Smooth muscle cell (in vitro differentiated cells): ENCODE results near the gene PPCDC. TPM values are rescaled to one million over a fixed set of nuclear protein-coding genes. Genes with fewer than 3 reads are reported as not detected.

ENCODE experiments used
- DNase-seq: peaks from one replicate; lab custom pipeline; 2025; ENCODE audit not compliant: unreplicated experiment; lab: John Stamatoyannopoulos, UW
- H2AFZ ChIP-seq: fragments of 200-600 bp; sonication (generic); 2 replicates; pipeline ENCODE4 v1.6.0; 2016; ENCODE audit warnings: antibody characterized with exemption, low read depth, mild to moderate bottlenecking
- H3F3A ChIP-seq: fragments of 200-600 bp; sonication (generic); 2 replicates; pipeline ENCODE4 v1.6.0; 2017; ENCODE audit warnings: antibody characterized with exemption, low read depth
- H3K27ac ChIP-seq: fragments of 200-600 bp; sonication (generic); 2 replicates; pipeline ENCODE4 v1.5.1; 2016; ENCODE audit warnings: low read depth, mild to moderate bottlenecking
- H3K27me3 ChIP-seq: fragments of 200-600 bp; sonication (generic); 2 replicates; pipeline ENCODE4 v1.6.1; 2016; ENCODE audit warnings: low read depth, mild to moderate bottlenecking
- H3K36me3 ChIP-seq: fragments of 200-600 bp; sonication (generic); 2 replicates; pipeline ENCODE4 v1.5.1; 2016; ENCODE audit warnings: low read depth
- H3K4me1 ChIP-seq: fragments of 200-600 bp; sonication (generic); 2 replicates; pipeline ENCODE4 v1.5.1; 2016; ENCODE audit warnings: low read depth
- H3K4me2 ChIP-seq: fragments of 200-600 bp; sonication (generic); 2 replicates; pipeline ENCODE4 v1.6.0; 2016; ENCODE audit warnings: mild to moderate bottlenecking
- H3K4me3 ChIP-seq: fragments of 200-600 bp; sonication (generic); 2 replicates; pipeline ENCODE4 v1.5.1; 2016; ENCODE audit warnings: mild to moderate bottlenecking
- H3K79me2 ChIP-seq: fragments of 200-600 bp; sonication (generic); 2 replicates; pipeline ENCODE4 v1.6.0; 2016; ENCODE audit warnings: low read depth, mild to moderate bottlenecking
- H3K9ac ChIP-seq: fragments of 200-600 bp; sonication (generic); 2 replicates; pipeline ENCODE4 v1.6.0; 2016; ENCODE audit warnings: low read depth
- H3K9me3 ChIP-seq: fragments of 200-600 bp; sonication (generic); replicated peaks from 2 replicates; pipeline ENCODE4 v1.5.1; 2016; ENCODE audit warnings: low read depth
- H4K20me1 ChIP-seq: fragments of 200-600 bp; sonication (generic); 2 replicates; pipeline ENCODE4 v1.6.0; 2016; ENCODE audit warnings: low read depth
- WGBS: methylation state at CpG from one replicate; pipeline ENCODE4 v1.1.7; 2016; ENCODE audit warnings: low lambda C conversion rate; 5-methylcytosine and 5-hydroxymethylcytosine counted together
- polyA plus RNA-seq: library from polyadenylated mRNA; unstranded; fragments of >200 nt; fragmentation: Nextera tagmentation; extraction: Ambion mirVana; gene quantifications from 2 replicates; pipeline ENCODE4 v1.2.1, GENCODE V29; 2016
- total RNA-seq: library from RNA; depleted of rRNA; stranded (reverse); fragments of >200 nt; gene quantifications from 2 replicates; pipeline ENCODE4 v1.2.3, GENCODE V29; 2014
- TF ChIP-seq, protein P1 (sequence below): fragments of 200-600 bp; sonication (generic); IDR thresholded peaks from 2 replicates; pipeline ENCODE4 v1.5.1; 2017; ENCODE audit warnings: borderline replicate concordance, mild to moderate bottlenecking, antibody characterized with exemption; ENCODE audit not compliant: insufficient read depth, poor library complexity, severe bottlenecking

The PPCDC gene, protein sequence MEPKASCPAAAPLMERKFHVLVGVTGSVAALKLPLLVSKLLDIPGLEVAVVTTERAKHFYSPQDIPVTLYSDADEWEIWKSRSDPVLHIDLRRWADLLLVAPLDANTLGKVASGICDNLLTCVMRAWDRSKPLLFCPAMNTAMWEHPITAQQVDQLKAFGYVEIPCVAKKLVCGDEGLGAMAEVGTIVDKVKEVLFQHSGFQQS
- total RNA-seq, result 6.2 and 33.7 TPM in 2 replicates
- 7.8 and 11.9 TPM in 2 replicates for polyA plus RNA-seq

GRCh38 chr15:75023181-75023871, at the start of gene PPCDC:
Gene PPCDC (plus strand): TSS chr15:75023590. CDS start chr15:75028319, 4,729 bp downstream.
- Histone ChIP-seq H3K4me3 (peak within 1 kb of the TSS; percentile 62), H3K27ac (peak within 1 kb of the TSS; percentile 1), H3K36me3 (no peaks in the 10 kb centered on the region), H3K27me3 (no peaks in the 10 kb centered on the region), H3K9ac (peak within 1 kb of the TSS; percentile 91), H3K79me2 (peaks cover 13% of the 10 kb centered on the region), H3K9me3 (no peaks in the 10 kb centered on the region), H4K20me1 (no peaks in the 10 kb centered on the region), H3K4me2 (peak within 1 kb of the TSS; percentile 83), H3K4me1 (no peaks in the 10 kb centered on the region), H2AFZ (peak within 1 kb of the TSS; percentile 85), H3F3A (no peaks in the 10 kb centered on the region)
- TF ChIP-seq, protein P1, sequence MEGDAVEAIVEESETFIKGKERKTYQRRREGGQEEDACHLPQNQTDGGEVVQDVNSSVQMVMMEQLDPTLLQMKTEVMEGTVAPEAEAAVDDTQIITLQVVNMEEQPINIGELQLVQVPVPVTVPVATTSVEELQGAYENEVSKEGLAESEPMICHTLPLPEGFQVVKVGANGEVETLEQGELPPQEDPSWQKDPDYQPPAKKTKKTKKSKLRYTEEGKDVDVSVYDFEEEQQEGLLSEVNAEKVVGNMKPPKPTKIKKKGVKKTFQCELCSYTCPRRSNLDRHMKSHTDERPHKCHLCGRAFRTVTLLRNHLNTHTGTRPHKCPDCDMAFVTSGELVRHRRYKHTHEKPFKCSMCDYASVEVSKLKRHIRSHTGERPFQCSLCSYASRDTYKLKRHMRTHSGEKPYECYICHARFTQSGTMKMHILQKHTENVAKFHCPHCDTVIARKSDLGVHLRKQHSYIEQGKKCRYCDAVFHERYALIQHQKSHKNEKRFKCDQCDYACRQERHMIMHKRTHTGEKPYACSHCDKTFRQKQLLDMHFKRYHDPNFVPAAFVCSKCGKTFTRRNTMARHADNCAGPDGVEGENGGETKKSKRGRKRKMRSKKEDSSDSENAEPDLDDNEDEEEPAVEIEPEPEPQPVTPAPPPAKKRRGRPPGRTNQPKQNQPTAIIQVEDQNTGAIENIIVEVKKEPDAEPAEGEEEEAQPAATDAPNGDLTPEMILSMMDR, result no peak
- peak; percentile 82 for DNase-seq
- 7% methylated on average over 36 of the region's 40 CpGs for WGBS

GRCh38 chr15:74976159-74976558, 47.2 kb upstream of the PPCDC start:
- WGBS, result 96% methylated on average over 1 of the region's 1 CpG

GRCh38 chr15:74977599-74977998, 45.8 kb upstream of the PPCDC start:
- H3K4me2 ChIP-seq, result no peak overlapping the region
- no peak for DNase-seq
- H4K20me1 ChIP-seq, result no peaks in the 10 kb centered on the region
- H3K79me2 ChIP-seq, result no peaks in the 10 kb centered on the region
- 34% methylated on average over 4 of the region's 4 CpGs for WGBS
- H3K9me3 ChIP-seq, result no peaks in the 10 kb centered on the region
- no peak overlapping the region for H3K9ac ChIP-seq
- H3F3A ChIP-seq, result peaks cover 8% of the 10 kb centered on the region
- H2AFZ ChIP-seq, result no peak overlapping the region
- H3K4me1 ChIP-seq, result no peaks in the 10 kb centered on the region
- H3K36me3 ChIP-seq, result no peaks in the 10 kb centered on the region
- H3K27me3 ChIP-seq, result no peaks in the 10 kb centered on the region
- H3K27ac ChIP-seq, result peak overlapping the region; percentile 38
- no peak overlapping the region for H3K4me3 ChIP-seq
- TF ChIP-seq, protein P1, result no peak

More at GRCh38 chr15:74976159-74976558, 47.2 kb upstream of the PPCDC start:
- no peak overlapping the region for H3K4me2 ChIP-seq
- H3K4me1 ChIP-seq, result no peaks in the 10 kb centered on the region
- H3K4me3 ChIP-seq, result no peak overlapping the region
- no peaks in the 10 kb centered on the region for H3K79me2 ChIP-seq
- no peaks in the 10 kb centered on the region for H3K36me3 ChIP-seq
- DNase-seq, result no peak
- TF ChIP-seq, protein P1, result no peak
- no peak overlapping the region for H3K27ac ChIP-seq
- no peaks in the 10 kb centered on the region for H4K20me1 ChIP-seq
- H3K27me3 ChIP-seq, result no peaks in the 10 kb centered on the region
- H2AFZ ChIP-seq, result no peak overlapping the region
- H3F3A ChIP-seq, result peaks cover 8% of the 10 kb centered on the region
- no peak overlapping the region for H3K9ac ChIP-seq
- H3K9me3 ChIP-seq, result no peaks in the 10 kb centered on the region
